Colonic mucosa (tissue), 4 donors: ENCODE data around the gene VEPH1. TPM values are rescaled to one million over a fixed set of nuclear protein-coding genes. Genes with fewer than 3 reads are reported as not detected.

ENCODE experiments used
- DNase-seq: peaks from one replicate; pipeline ENCODE4 v3.0.0-alpha.2; 2020
- H3K27ac ChIP-seq: fragments of 200-600 bp; one replicate; pipeline ENCODE4 v1.8.0; 2021
- H3K27me3 ChIP-seq: fragments of 200-600 bp; one replicate; pipeline ENCODE4 v1.8.0; 2021
- H3K36me3 ChIP-seq: fragments of 200-600 bp; one replicate; pipeline ENCODE4 v1.8.0; 2021
- H3K4me1 ChIP-seq: fragments of 200-600 bp; one replicate; pipeline ENCODE4 v1.8.0; 2021; ENCODE audit warnings: mild to moderate bottlenecking
- H3K4me3 ChIP-seq: fragments of 200-600 bp; one replicate; pipeline ENCODE4 v1.8.0; 2021
- H3K9ac ChIP-seq, 2 donors: one replicate each; pipeline ENCODE4 v1.7.0; 2013; ENCODE audit warnings: control low read depth in 2 of 2, low read depth in 2 of 2, low read length in 2 of 2
- H3K9me3 ChIP-seq: fragments of 200-600 bp; one replicate; pipeline ENCODE4 v1.8.0; 2021
- CTCF ChIP-seq: fragments of 200-600 bp; IDR thresholded peaks from one replicate; pipeline ENCODE4 v1.8.0; 2022; ENCODE audit warnings: antibody characterized with exemption, mild to moderate bottlenecking
- intact Hi-C: fragments of 100-400 bp; cut with DNase I; formaldehyde crosslinking; loops from one replicate; pipeline ENCODE4 v1.14.1; 2022
- total RNA-seq, 2 donors: library from RNA; stranded (reverse); fragmentation: NEBNext Ultra II Directional in 1 of 2; extraction: Animal tissue kit (Norgen Biotek cat#: 25700) in 1 of 2; gene quantifications; one replicate each; pipeline ENCODE4 v1.2.1, GENCODE V29; 2021
- donor health status: healthy.
- donor health status: DM: no; HTN: no; CAD: no.
- donor health status: DM: no; HTN: no; CAD: no.

VEPH1 gene
- total RNA-seq, 2 donors from 2014 or later = 1.3 to 2.7 TPM

DNA sequence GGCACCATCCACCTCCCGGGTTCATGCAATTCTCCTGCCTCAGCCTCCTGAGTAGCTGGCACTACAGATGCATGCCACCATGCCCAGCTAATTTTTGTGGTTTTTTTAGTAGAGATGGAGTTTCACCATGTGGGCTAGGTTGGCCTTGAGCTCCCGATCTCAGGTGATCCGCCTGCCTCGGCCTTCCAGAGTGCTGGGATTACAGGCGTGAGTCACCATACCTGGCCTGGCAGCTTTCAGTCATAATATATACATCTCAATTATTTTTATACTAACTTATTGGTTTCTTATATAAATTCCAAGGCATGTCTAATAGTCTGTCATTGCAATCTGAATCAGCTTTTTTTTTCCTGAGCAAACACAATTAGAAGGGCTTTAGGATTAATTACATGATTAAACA lies 269.3 kb downstream of the VEPH1 start:
- DNase-seq = no peak
- no peak overlapping the region for H3K9ac ChIP-seq
- no peak overlapping the region for H3K27ac ChIP-seq
- H3K4me3 ChIP-seq = no peak overlapping the region
- no peaks in the 10 kb centered on the region for H3K9me3 ChIP-seq
- intact Hi-C loops = no loop called here
- no peaks in the 10 kb centered on the region for H3K36me3 ChIP-seq
- no peaks in the 10 kb centered on the region for H3K4me1 ChIP-seq
- TF ChIP-seq CTCF = no peak
- no peaks in the 10 kb centered on the region for H3K27me3 ChIP-seq

DNA sequence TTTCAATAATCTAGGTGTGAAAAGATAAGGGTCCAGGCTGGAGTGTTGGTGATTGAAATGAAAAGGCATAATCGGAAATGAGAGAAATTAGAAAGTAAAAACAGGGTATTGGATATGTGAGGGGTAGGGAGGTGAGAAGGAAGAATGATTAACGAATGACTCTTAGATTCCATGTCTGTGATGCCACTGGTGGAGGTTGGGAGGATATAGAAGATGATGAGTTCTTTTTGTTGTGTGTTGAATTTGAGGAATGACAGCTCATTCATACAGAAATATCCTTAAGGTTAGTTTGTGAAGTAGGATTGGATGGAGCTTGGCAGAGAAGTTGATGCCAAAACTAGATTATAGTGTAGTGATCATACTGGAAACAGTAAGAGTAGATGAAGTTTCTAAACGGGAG lies 271.1 kb downstream of the VEPH1 start:
- no peaks in the 10 kb centered on the region for H3K4me1 ChIP-seq
- no peak overlapping the region for H3K9ac ChIP-seq
- H3K4me3 ChIP-seq = no peak overlapping the region
- H3K36me3 ChIP-seq = no peaks in the 10 kb centered on the region
- intact Hi-C loops = no loop called here
- no peak overlapping the region for H3K27ac ChIP-seq
- H3K27me3 ChIP-seq = no peaks in the 10 kb centered on the region
- TF ChIP-seq CTCF = no peak
- H3K9me3 ChIP-seq = no peaks in the 10 kb centered on the region
- no peak for DNase-seq

DNA sequence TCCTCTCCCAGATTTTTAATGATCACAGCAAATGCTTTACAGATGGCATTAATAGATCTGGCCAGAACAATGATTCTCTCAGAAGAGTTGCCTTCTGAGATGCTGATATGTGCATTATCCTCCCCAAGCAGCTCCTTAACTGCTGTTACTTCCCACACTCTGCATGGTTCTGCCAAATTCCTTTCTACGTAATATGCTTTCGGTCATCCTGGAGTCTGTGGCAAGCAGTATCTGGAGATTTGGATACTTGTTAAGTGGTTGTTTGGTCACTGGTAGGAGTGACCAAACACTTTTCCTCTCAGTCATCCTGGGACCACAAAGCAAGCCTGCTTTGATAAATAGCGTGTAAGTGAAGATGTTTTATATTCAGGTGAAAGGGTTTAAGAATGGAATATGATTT lies 272.1 kb downstream of the VEPH1 start:
- H3K27me3 ChIP-seq = no peaks in the 10 kb centered on the region
- intact Hi-C loops = no loop called here
- no peak overlapping the region for H3K27ac ChIP-seq
- no peaks in the 10 kb centered on the region for H3K4me1 ChIP-seq
- no peak for TF ChIP-seq CTCF
- DNase-seq = no peak
- no peak overlapping the region for H3K9ac ChIP-seq
- no peaks in the 10 kb centered on the region for H3K9me3 ChIP-seq
- no peak overlapping the region for H3K4me3 ChIP-seq
- no peaks in the 10 kb centered on the region for H3K36me3 ChIP-seq

GRCh38 chr3:157226173-157226847 lies 276.9 kb downstream of the VEPH1 start:
- no peak overlapping the region for H3K27ac ChIP-seq
- H3K4me3 ChIP-seq = no peak overlapping the region
- DNase-seq = no peak
- no peaks in the 10 kb centered on the region for H3K9me3 ChIP-seq
- no peak for TF ChIP-seq CTCF
- intact Hi-C loops = no loop called here
- H3K9ac ChIP-seq = no peak overlapping the region
- no peaks in the 10 kb centered on the region for H3K36me3 ChIP-seq
- no peaks in the 10 kb centered on the region for H3K27me3 ChIP-seq
- H3K4me1 ChIP-seq = no peaks in the 10 kb centered on the region

DNA sequence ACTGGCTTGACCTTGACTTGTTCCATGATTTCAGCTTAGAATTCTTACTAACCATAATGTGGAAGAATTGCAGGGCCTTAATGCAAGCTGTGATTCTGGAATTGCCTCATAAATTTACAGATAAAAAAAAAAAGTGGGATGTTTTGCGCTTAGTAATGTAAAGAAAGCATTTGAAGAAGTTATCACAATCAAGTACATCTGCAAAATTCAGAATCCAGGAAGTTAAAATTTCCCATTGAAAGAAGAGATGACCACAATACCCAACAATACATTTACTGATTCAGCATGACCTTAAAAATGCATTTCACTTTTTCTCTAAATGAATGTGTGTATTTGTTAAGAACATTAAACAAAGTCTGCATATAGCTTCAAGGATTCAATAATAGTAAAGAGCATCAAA lies 278.2 kb downstream of the VEPH1 start:
- no peak for DNase-seq
- Histone ChIP-seq H3K36me3 (no peaks in the 10 kb centered on the region), H3K27me3 (no peaks in the 10 kb centered on the region), H3K4me3 (no peak overlapping the region), H3K4me1 (no peaks in the 10 kb centered on the region), H3K27ac (no peak overlapping the region), H3K9me3 (no peaks in the 10 kb centered on the region), H3K9ac (no peak overlapping the region)
- intact Hi-C loops = no loop called here
- TF ChIP-seq CTCF = no peak
